Stimulated activated CD4-positive, alpha-beta T cell treated with anti-CD3 and anti-CD28 coated beads, Interleukin-15, amount 100 ng/mL, for 24 hours (primary cell): Measurements from ENCODE around the gene MEF2C.

Experiments
- DNase-seq: peaks from one replicate; pipeline ENCODE4 v3.0.0-alpha.2; 2020

The MEF2C gene

GRCh38 chr5:88671106-88671504 lies 211.9 kb downstream of the MEF2C start:
- no peak for DNase-seq

GRCh38 chr5:88670461-88670860 lies 212.5 kb downstream of the MEF2C start:
- no peak for DNase-seq

GRCh38 chr5:88669371-88670050 lies 213.5 kb downstream of the MEF2C start:
- no peak for DNase-seq

- DNase-seq = no peak
Observed at GRCh38 chr5:88667496-88668201, 215.3 kb downstream of the MEF2C start.
